GM18520 (cell line): ENCODE data around the gene CERS4.

Experiments used
- ATAC-seq: cut with Tn5 transposase; IDR thresholded peaks from one replicate; pipeline ENCODE4 v1.9.1; 2021; ENCODE audit not compliant: unreplicated experiment

The CERS4 gene

DNA sequence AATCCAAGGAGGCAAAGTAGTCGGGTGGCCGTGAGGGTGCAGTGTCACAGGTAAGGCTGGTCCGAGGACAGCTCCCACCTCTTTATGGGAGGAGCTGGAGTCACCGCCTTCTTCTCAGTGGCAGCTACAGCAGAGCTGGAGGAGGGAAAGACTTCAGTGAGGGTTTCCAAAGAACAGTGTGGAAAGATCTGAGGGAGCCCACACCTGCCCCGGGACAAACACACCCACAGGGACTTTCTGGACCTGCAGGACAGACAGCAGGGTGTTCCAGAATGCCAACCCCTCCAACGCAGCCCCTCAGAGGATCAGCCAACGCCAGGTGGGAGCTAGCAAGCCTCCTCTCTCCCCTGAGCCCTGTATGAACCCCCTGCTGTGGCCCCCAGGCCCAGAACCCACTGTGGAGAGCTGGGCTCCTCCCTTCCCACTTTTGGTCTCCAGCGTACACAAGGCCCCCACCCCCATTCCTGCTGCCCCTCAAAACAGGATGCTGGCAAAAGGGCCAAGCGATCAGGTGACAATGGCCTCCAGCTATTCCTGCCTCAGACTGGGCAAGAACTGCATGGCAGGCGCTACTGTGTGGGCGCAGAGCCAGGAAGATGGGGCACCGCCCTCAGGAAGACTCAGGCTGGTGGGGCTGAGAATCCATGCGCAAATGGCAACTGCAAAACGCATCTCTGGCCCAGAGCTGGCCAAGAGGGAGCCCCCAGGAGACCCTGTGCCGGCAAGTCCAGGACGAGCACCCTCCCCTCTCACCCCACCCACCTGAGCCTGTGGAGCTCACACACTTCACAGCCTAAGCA lies 102.5 kb downstream of the CERS4 start:
- no peak for ATAC-seq
